ENCODE results near the gene MYG1. TPM values are rescaled to one million over a fixed set of nuclear protein-coding genes. Genes with fewer than 3 reads are reported as not detected.

MYG1 gene
- total and polyA plus RNA-seq, 2 of the 13 experiments (the other 11 are each of a cell fraction or from before 2014, with no cell fraction given): 38.6 to 58.0 TPM

DNA sequence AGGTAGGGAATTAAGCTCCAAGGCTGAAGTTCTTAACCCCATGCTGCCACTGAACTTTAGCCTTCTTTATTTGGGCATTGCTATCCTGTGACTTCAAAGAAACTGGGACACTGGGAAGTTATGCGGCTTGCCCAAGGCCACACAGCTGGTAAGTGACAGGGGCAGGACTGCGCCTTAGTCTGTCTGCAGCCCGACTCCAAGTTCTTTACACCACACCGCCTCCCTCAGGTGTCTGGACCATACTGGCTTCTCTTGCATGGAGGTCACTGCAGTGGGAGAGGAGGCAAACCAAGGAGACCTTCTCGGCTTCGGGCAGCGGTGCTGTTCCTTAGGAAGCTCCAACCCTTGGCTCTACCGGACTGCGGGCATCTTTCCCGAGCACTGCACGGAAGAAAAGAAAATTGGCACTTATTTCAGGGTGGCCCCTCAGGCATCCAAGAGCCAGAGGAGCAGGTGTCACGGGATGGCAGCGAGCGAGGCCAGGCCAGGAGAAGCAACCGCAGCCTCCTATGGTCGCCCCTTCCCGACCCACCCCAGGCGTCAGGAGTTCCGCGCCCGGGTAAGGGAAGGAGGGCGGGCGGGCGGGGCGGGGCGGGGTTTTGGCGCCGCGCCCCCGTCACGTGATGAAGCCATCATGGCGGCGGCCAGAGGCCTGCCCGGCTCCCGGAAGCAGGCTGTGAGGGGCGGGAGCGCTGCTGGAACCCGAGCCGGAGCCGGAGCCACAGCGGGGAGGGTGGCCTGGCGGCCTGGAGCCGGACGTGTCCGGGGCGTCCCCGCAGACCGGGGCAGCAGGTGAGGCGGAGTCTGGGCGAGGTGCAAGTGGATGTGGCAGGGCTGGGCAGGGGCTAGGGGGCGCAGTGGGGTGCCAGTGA, 47.8 kb upstream of the MYG1 start (continued):
- TF ChIP-seq, protein P1, sequence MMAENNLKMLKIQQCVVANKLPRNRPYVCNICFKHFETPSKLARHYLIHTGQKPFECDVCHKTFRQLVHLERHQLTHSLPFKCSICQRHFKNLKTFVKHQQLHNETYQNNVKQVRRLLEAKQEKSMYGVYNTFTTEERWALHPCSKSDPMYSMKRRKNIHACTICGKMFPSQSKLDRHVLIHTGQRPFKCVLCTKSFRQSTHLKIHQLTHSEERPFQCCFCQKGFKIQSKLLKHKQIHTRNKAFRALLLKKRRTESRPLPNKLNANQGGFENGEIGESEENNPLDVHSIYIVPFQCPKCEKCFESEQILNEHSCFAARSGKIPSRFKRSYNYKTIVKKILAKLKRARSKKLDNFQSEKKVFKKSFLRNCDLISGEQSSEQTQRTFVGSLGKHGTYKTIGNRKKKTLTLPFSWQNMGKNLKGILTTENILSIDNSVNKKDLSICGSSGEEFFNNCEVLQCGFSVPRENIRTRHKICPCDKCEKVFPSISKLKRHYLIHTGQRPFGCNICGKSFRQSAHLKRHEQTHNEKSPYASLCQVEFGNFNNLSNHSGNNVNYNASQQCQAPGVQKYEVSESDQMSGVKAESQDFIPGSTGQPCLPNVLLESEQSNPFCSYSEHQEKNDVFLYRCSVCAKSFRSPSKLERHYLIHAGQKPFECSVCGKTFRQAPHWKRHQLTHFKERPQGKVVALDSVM (CRISPR knock-in tag; IDR thresholded peaks at IDR 0.05): 0 out of 2 replicates have a peak, but pooled peaks have one; percentile 33
- TF ChIP-seq ZNF550 (CRISPR knock-in tag; IDR thresholded peaks at IDR 0.05; ENCODE audit: borderline replicate concordance) (no peak), U2AF1 (optimal IDR thresholded peaks at IDR 0.05; ENCODE audit: low read depth, low read length) (no peak), RXRB (CRISPR knock-in tag; IDR thresholded peaks at IDR 0.05; ENCODE audit: borderline replicate concordance) (no peak; the same call in 1 of the 2 replicates), ZNF672 (CRISPR knock-in tag; IDR thresholded peaks at IDR 0.05) (no peak), HNF4G (IDR thresholded peaks at IDR 0.05; ENCODE audit: borderline replicate concordance, low read depth, low read length) (peak; percentile 57; the same call in 1 of the 2 replicates), HNF4G (CRISPR knock-in tag; IDR thresholded peaks at IDR 0.05; ENCODE audit: borderline replicate concordance, low read depth) (no peak), MIER3 (CRISPR knock-in tag; IDR thresholded peaks at IDR 0.05; ENCODE audit: borderline replicate concordance) (no peak), SCMH1 (CRISPR knock-in tag; IDR thresholded peaks at IDR 0.05; ENCODE audit: borderline replicate concordance) (no peak), HOXD1 (CRISPR knock-in tag; IDR thresholded peaks at IDR 0.05) (peak; percentile 21; the same call in 1 of the 2 replicates), ZNF720 (CRISPR knock-in tag; IDR thresholded peaks at IDR 0.05) (no peak), LCORL (IDR thresholded peaks at IDR 0.05) (no peak), LCORL (CRISPR knock-in tag; IDR thresholded peaks at IDR 0.05) (peak; percentile 58; the same call in 1 of the 2 replicates), ZBTB7B (CRISPR knock-in tag; IDR thresholded peaks at IDR 0.05) (no peak; the same call in 1 of the 2 replicates), ZNF501 (CRISPR knock-in tag; IDR thresholded peaks at IDR 0.05) (no peak; the same call in 1 of the 2 replicates), U2AF2 (IDR thresholded peaks at IDR 0.05; ENCODE audit: low read depth, low read length) (no peak), THAP11 (CRISPR knock-in tag; IDR thresholded peaks at IDR 0.05) (peak; percentile 78), ZNF160 (CRISPR knock-in tag; IDR thresholded peaks at IDR 0.05) (peak; percentile 25; the same call in 1 of the 2 replicates), ZNF768 (CRISPR knock-in tag; IDR thresholded peaks at IDR 0.05) (peak; percentile 83)
- TF ChIP-seq, protein P2, sequence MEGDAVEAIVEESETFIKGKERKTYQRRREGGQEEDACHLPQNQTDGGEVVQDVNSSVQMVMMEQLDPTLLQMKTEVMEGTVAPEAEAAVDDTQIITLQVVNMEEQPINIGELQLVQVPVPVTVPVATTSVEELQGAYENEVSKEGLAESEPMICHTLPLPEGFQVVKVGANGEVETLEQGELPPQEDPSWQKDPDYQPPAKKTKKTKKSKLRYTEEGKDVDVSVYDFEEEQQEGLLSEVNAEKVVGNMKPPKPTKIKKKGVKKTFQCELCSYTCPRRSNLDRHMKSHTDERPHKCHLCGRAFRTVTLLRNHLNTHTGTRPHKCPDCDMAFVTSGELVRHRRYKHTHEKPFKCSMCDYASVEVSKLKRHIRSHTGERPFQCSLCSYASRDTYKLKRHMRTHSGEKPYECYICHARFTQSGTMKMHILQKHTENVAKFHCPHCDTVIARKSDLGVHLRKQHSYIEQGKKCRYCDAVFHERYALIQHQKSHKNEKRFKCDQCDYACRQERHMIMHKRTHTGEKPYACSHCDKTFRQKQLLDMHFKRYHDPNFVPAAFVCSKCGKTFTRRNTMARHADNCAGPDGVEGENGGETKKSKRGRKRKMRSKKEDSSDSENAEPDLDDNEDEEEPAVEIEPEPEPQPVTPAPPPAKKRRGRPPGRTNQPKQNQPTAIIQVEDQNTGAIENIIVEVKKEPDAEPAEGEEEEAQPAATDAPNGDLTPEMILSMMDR (CRISPR knock-in tag; IDR thresholded peaks at IDR 0.05): peak; percentile 75
- TF ChIP-seq, protein P3, sequence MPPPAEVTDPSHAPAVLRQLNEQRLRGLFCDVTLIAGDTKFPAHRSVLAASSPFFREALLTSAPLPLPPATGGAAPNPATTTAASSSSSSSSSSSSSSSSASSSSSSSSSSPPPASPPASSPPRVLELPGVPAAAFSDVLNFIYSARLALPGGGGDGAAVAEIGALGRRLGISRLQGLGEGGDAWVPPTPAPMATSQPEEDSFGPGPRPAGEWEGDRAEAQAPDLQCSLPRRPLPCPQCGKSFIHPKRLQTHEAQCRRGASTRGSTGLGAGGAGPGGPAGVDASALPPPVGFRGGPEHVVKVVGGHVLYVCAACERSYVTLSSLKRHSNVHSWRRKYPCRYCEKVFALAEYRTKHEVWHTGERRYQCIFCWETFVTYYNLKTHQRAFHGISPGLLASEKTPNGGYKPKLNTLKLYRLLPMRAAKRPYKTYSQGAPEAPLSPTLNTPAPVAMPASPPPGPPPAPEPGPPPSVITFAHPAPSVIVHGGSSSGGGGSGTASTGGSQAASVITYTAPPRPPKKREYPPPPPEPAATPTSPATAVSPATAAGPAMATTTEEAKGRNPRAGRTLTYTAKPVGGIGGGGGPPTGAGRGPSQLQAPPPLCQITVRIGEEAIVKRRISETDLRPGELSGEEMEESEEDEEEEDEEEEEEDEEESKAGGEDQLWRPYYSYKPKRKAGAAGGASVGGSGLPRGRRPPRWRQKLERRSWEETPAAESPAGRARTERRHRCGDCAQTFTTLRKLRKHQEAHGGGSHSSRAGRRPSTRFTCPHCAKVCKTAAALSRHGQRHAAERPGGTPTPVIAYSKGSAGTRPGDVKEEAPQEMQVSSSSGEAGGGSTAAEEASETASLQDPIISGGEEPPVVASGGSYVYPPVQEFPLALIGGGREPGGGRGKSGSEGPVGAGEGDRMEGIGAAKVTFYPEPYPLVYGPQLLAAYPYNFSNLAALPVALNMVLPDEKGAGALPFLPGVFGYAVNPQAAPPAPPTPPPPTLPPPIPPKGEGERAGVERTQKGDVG (CRISPR knock-in tag; IDR thresholded peaks at IDR 0.05; ENCODE audit: borderline replicate concordance): 0 out of 2 replicates have a peak, but pooled peaks have one; percentile 49

Data from HepG2 (cell line).